GM12878 (cell line): Measurements from ENCODE around the gene LMO7. TPM values are rescaled to one million over a fixed set of nuclear protein-coding genes. Genes with fewer than 3 reads are reported as not detected.

Experiments
- ATAC-seq: fragments of 200-7000 bp; cut with Tn5 transposase; 3 replicates; pipeline ENCODE4 v1.9.1; 2020; ENCODE audit warnings: mild to moderate bottlenecking, moderate library complexity
- BruUV-seq: library from RNA; stranded (reverse); fragments of 400-500 nt; replicated peaks from 2 replicates; lab custom pipeline; 2021; lab: Mats Ljungman, UMichigan
- CTCF ChIA-PET: fragments of 300-600 bp; sonication (Branson Sonifier 250); formaldehyde crosslinking; extraction: SDS; loops from one replicate; lab custom pipeline; 2021; ENCODE audit warnings: inconsistent platforms; lab: Yijun Ruan, JAX
- POLR2A ChIA-PET: fragments of 350-600 bp; formaldehyde crosslinking; extraction: SDS; loops from one replicate; lab custom pipeline; 2021; ENCODE audit warnings: inconsistent platforms; lab: Charles Lee
- RAD21 ChIA-PET: fragments of 300-600 bp; sonication (Branson Sonifier 250); formaldehyde crosslinking; loops from one replicate; lab custom pipeline; 2023; ENCODE audit warnings: antibody characterized with exemption; ENCODE audit not compliant: unreplicated experiment; lab: Charles Lee
- SMC1A ChIA-PET: fragments of 300-600 bp; sonication (Branson Sonifier 250); formaldehyde crosslinking; loops from one replicate; lab custom pipeline; 2023; ENCODE audit not compliant: unreplicated experiment, uncharacterized antibody; lab: Charles Lee
- DNase-seq: peaks from one replicate; pipeline ENCODE4 v3.0.0-alpha.2; 2011; ENCODE audit warnings: low read depth, low spot score
- FAIRE-seq: peaks from 3 replicates; lab custom pipeline; 2011; peaks lifted over from hg19 to GRCh38; lab: Jason Lieb, UNC
- H2AFZ ChIP-seq: 2 replicates; pipeline ENCODE4 v1.6.0; 2011; ENCODE audit warnings: low read depth, low read length, control low read depth; ENCODE audit not compliant: control insufficient read depth
- H3K27ac ChIP-seq: 2 replicates; pipeline ENCODE4 v1.5.1; 2011; ENCODE audit warnings: control low read depth; ENCODE audit not compliant: control insufficient read depth, insufficient read depth
- H3K27me3 ChIP-seq, 2 experiments: replicated peaks in 1 of 2; 2 replicates each; pipeline versions ENCODE4 v1.6.0 to v1.6.1; 2011; ENCODE audit warnings: low read length in 1 of 2; ENCODE audit not compliant: control insufficient read depth in 2 of 2, insufficient read depth in 2 of 2
- H3K36me3 ChIP-seq, 2 experiments: 2 replicates each; pipeline ENCODE4 v1.5.1; 2011; ENCODE audit warnings: low read length in 1 of 2; ENCODE audit not compliant: control insufficient read depth in 2 of 2, insufficient read depth in 2 of 2
- H3K4me1 ChIP-seq: 2 replicates; pipeline ENCODE4 v1.6.1; 2011; ENCODE audit warnings: mild to moderate bottlenecking, low read length, moderate library complexity, mixed read lengths; ENCODE audit not compliant: control insufficient read depth, insufficient read depth
- H3K4me2 ChIP-seq: 2 replicates; pipeline ENCODE4 v1.6.0; 2011; ENCODE audit warnings: control low read depth; ENCODE audit not compliant: control insufficient read depth, insufficient read depth
- H3K4me3 ChIP-seq: fragments of 200-600 bp; sonication (generic); 2 replicates; pipeline ENCODE4 v1.5.1; 2016
- H3K79me2 ChIP-seq: 2 replicates; pipeline ENCODE4 v1.6.0; 2011; ENCODE audit warnings: low read length; ENCODE audit not compliant: control insufficient read depth, insufficient read depth
- H3K9ac ChIP-seq: 2 replicates; pipeline ENCODE4 v1.8.0; 2011; ENCODE audit warnings: low read length, control low read depth, mixed read lengths; ENCODE audit not compliant: control insufficient read depth, insufficient read depth
- H3K9me3 ChIP-seq: replicated peaks from 3 replicates; pipeline ENCODE4 v1.5.1; 2011; ENCODE audit warnings: mild to moderate bottlenecking, low read length; ENCODE audit not compliant: control insufficient read depth, insufficient read depth
- H4K20me1 ChIP-seq: 2 replicates; pipeline ENCODE4 v1.6.0; 2011; ENCODE audit not compliant: control insufficient read depth, insufficient read depth
- ATF7 ChIP-seq: fragments of 450-650 bp; IDR thresholded peaks from 2 replicates; pipeline ENCODE4 v1.6.1; 2016; ENCODE audit warnings: low read depth, mild to moderate bottlenecking
- CHD2 ChIP-seq: IDR thresholded peaks from 2 replicates; pipeline ENCODE4 v1.6.1; 2011; ENCODE audit warnings: low read depth, low read length, improper control_type of control experiment, borderline replicate concordance
- MXI1 ChIP-seq: fragments of 150-350 bp; IDR thresholded peaks from 2 replicates; pipeline ENCODE4 v1.6.1; 2011; ENCODE audit warnings: low read depth, mild to moderate bottlenecking, inconsistent platforms, low read length, improper control_type of control experiment
- NR2F1 ChIP-seq: fragments of 450-650 bp; conservative IDR thresholded peaks from 2 replicates; pipeline ENCODE4 v1.6.1; 2017; ENCODE audit warnings: mild to moderate bottlenecking
- SMAD5 ChIP-seq: IDR thresholded peaks from 2 replicates; pipeline ENCODE4 v1.6.1; 2016; ENCODE audit warnings: antibody characterized with exemption, low read depth
- SMARCA5 ChIP-seq: fragments of 450-650 bp; IDR thresholded peaks from 2 replicates; pipeline ENCODE4 v1.6.1; 2017; ENCODE audit warnings: mild to moderate bottlenecking
- WGBS: methylation state at CpG from one replicate; pipeline ENCODE4 v1.1.6; 2016; ENCODE audit warnings: low lambda C conversion rate; ENCODE audit not compliant: insufficient replicate concordance, insufficient coverage; ENCODE audit errors: missing lambda C conversion rate; 5-methylcytosine and 5-hydroxymethylcytosine counted together
- in situ Hi-C: fragments of 300-500 bp; cut with MboI; formaldehyde crosslinking; loops from 9 replicates; pipeline ENCODE4 v1.14.3; 2018; ENCODE audit warnings: mixed read lengths
- intact Hi-C: fragments of 100-400 bp; cut with micrococcal nuclease; formaldehyde crosslinking; loops from one replicate; pipeline ENCODE4 v1.14.2; 2022; ENCODE audit not compliant: unreplicated experiment
- polyA plus RNA-seq, 11 experiments: library from polyadenylated mRNA; depleted of rRNA in 4 of 11; unstranded in 6 of 11; stranded (reverse) in 5 of 11; fragments of >200 nt; fragmentation: Nextera tagmentation in 4 of 11; fragmentation: Illumina TruSeq in 1 of 11; extraction: Ambion mirVana in 4 of 11; extraction: Trizol in 1 of 11; gene quantifications; 1 replicate in 1 of 11; 2 replicates in 10 of 11; pipeline versions ENCODE4 v1.2.1 to v1.2.3, GENCODE V29; 2011 to 2016; ENCODE audit warnings: inconsistent platforms in 2 of 11, missing spikeins in 2 of 11, low read depth in 1 of 11
- total RNA-seq, 4 experiments: library from RNA; depleted of rRNA in 3 of 4; stranded (reverse); fragments of >200 nt in 3 of 4; fragmentation: Illumina TruSeq in 1 of 4; extraction: Trizol in 1 of 4; gene quantifications; 2 replicates each; pipeline versions ENCODE4 v1.2.1 to v1.2.3, GENCODE V29; 2013 to 2021
- TF ChIP-seq, protein P1 (sequence below): fragments of 450-650 bp; IDR thresholded peaks from 2 replicates; pipeline ENCODE4 v1.6.1; 2017; ENCODE audit warnings: borderline replicate concordance
- TF ChIP-seq, protein P2 (sequence below): fragments of 150-350 bp; IDR thresholded peaks from 2 replicates; pipeline ENCODE4 v1.6.1; 2014; ENCODE audit warnings: mild to moderate bottlenecking, low read depth, low read length
- TF ChIP-seq, protein P3 (sequence below): fragments of 150-350 bp; IDR thresholded peaks from 2 replicates; pipeline ENCODE4 v1.6.1; 2016; ENCODE audit warnings: low read depth, low read length
- TF ChIP-seq, protein P4 (sequence below): IDR thresholded peaks from 2 replicates; pipeline ENCODE4 v1.6.1; 2011; ENCODE audit warnings: low read depth, mild to moderate bottlenecking, low read length, moderate library complexity, borderline replicate concordance; ENCODE audit errors: extremely low read depth
- TF ChIP-seq, protein P5 (sequence below): fragments of 450-650 bp; IDR thresholded peaks from 2 replicates; pipeline ENCODE4 v1.6.1; 2016; ENCODE audit warnings: mild to moderate bottlenecking

The LMO7 gene
- total and polyA plus RNA-seq, 10 of the 15 experiments (the other 5 are each of a cell fraction or from before 2014, with no cell fraction given) = 8.5 to 67.8 (median 36.8) TPM

DNA sequence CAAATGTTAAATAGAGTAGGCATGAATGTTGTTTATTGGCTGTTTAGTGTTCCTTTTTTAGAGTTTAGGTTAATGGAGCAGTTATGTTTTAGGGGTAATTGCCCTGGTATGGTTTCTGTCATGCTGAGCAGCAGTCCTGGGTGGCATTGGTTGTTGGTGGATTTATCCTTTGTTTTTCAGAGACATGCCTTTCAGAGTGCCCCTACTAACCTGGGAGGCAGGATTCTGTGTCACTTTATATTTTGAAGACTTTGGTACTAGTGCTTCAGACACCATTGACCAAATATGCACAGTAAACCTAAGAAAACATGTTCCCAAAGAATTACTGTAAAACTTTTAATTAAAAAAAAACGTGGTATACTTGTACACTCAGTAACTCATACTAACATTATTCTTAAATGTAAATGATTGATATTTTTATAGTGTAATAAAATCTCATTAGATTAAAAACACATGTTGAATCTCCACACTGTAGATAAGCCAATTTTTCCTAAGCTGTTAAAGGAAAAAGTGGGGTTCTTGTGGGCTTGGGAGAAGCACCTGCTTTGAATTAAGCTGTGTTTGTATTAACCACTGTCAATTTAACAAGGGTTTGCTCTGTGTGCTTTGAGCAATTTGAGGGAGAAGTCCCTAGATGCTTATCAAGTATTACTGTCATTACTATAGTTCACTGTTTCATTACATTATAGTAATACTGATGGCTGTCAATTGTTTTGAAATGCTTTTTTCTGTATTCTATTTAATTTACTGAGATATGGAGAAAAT is 133.2 kb downstream of the LMO7 start:
- Histone ChIP-seq H3K9ac (no peak overlapping the region), H3K4me2 (no peak overlapping the region), H3K4me1 (no peaks in the 10 kb centered on the region), H4K20me1 (no peaks in the 10 kb centered on the region), H2AFZ (no peak overlapping the region)
- no peak for DNase-seq
- 5% methylated on average over 1 of the region's 1 CpG for WGBS
- BruUV-seq = no TSS peak
- TF ChIP-seq, protein P1, sequence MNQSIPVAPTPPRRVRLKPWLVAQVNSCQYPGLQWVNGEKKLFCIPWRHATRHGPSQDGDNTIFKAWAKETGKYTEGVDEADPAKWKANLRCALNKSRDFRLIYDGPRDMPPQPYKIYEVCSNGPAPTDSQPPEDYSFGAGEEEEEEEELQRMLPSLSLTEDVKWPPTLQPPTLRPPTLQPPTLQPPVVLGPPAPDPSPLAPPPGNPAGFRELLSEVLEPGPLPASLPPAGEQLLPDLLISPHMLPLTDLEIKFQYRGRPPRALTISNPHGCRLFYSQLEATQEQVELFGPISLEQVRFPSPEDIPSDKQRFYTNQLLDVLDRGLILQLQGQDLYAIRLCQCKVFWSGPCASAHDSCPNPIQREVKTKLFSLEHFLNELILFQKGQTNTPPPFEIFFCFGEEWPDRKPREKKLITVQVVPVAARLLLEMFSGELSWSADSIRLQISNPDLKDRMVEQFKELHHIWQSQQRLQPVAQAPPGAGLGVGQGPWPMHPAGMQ = no peak
- TF ChIP-seq SMAD5 (no peak), SMARCA5 (no peak), CHD2 (no peak), ATF7 (no peak), NR2F1 (no peak), MXI1 (no peak)
- TF ChIP-seq, protein P2, sequence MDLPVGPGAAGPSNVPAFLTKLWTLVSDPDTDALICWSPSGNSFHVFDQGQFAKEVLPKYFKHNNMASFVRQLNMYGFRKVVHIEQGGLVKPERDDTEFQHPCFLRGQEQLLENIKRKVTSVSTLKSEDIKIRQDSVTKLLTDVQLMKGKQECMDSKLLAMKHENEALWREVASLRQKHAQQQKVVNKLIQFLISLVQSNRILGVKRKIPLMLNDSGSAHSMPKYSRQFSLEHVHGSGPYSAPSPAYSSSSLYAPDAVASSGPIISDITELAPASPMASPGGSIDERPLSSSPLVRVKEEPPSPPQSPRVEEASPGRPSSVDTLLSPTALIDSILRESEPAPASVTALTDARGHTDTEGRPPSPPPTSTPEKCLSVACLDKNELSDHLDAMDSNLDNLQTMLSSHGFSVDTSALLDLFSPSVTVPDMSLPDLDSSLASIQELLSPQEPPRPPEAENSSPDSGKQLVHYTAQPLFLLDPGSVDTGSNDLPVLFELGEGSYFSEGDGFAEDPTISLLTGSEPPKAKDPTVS = no peak
- TF ChIP-seq, protein P3, sequence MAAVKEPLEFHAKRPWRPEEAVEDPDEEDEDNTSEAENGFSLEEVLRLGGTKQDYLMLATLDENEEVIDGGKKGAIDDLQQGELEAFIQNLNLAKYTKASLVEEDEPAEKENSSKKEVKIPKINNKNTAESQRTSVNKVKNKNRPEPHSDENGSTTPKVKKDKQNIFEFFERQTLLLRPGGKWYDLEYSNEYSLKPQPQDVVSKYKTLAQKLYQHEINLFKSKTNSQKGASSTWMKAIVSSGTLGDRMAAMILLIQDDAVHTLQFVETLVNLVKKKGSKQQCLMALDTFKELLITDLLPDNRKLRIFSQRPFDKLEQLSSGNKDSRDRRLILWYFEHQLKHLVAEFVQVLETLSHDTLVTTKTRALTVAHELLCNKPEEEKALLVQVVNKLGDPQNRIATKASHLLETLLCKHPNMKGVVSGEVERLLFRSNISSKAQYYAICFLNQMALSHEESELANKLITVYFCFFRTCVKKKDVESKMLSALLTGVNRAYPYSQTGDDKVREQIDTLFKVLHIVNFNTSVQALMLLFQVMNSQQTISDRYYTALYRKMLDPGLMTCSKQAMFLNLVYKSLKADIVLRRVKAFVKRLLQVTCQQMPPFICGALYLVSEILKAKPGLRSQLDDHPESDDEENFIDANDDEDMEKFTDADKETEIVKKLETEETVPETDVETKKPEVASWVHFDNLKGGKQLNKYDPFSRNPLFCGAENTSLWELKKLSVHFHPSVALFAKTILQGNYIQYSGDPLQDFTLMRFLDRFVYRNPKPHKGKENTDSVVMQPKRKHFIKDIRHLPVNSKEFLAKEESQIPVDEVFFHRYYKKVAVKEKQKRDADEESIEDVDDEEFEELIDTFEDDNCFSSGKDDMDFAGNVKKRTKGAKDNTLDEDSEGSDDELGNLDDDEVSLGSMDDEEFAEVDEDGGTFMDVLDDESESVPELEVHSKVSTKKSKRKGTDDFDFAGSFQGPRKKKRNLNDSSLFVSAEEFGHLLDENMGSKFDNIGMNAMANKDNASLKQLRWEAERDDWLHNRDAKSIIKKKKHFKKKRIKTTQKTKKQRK = no peak
- TF ChIP-seq, protein P4, sequence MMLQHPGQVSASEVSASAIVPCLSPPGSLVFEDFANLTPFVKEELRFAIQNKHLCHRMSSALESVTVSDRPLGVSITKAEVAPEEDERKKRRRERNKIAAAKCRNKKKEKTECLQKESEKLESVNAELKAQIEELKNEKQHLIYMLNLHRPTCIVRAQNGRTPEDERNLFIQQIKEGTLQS = no peak
- TF ChIP-seq, protein P5, sequence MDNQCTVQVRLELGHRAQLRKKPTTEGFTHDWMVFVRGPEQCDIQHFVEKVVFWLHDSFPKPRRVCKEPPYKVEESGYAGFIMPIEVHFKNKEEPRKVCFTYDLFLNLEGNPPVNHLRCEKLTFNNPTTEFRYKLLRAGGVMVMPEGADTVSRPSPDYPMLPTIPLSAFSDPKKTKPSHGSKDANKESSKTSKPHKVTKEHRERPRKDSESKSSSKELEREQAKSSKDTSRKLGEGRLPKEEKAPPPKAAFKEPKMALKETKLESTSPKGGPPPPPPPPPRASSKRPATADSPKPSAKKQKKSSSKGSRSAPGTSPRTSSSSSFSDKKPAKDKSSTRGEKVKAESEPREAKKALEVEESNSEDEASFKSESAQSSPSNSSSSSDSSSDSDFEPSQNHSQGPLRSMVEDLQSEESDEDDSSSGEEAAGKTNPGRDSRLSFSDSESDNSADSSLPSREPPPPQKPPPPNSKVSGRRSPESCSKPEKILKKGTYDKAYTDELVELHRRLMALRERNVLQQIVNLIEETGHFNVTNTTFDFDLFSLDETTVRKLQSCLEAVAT = no peak
- TF ChIP-seq, all 136 proteins: peak for 0
- Histone ChIP-seq H3K27me3 (no peaks in the 10 kb centered on the region), H3K4me3 (no peak overlapping the region), H3K27ac (no peak overlapping the region), H3K36me3 (no peaks in the 10 kb centered on the region; a peak in 1 of 4 replicates), H3K79me2 (no peaks in the 10 kb centered on the region; the same call in 1 of the 2 replicates), H3K9me3 (peaks cover under 1% of the 10 kb centered on the region)
- SMC1A ChIA-PET = interaction anchor here (0.9 to 1.6 kb wide), 4 partner anchors 13 to 21 kb away, joined by 3 to 4 read pairs (median 4); no protein-coding TSS in a partner anchor
- intact Hi-C loops = no loop called here
- POLR2A ChIA-PET = no interaction called here
- in situ Hi-C loops = no loop called here
- RAD21 ChIA-PET = no interaction called here
- FAIRE-seq (no peak), ATAC-seq (no peak)
- CTCF ChIA-PET = interaction anchor here (1.0 to 1.6 kb wide), 3 partner anchors 18 to 107 kb away, joined by 3 to 6 read pairs (median 3); no protein-coding TSS in a partner anchor
